Measurements from ENCODE around the gene ATP6V0B. TPM values are rescaled to one million over a fixed set of nuclear protein-coding genes. Genes with fewer than 3 reads are reported as not detected.

ATP6V0B gene
- total and polyA plus RNA-seq, 2 of the 13 experiments (the other 11 are each of a cell fraction or from before 2014, with no cell fraction given) = 157 to 161 TPM

- TF ChIP-seq, protein P1, sequence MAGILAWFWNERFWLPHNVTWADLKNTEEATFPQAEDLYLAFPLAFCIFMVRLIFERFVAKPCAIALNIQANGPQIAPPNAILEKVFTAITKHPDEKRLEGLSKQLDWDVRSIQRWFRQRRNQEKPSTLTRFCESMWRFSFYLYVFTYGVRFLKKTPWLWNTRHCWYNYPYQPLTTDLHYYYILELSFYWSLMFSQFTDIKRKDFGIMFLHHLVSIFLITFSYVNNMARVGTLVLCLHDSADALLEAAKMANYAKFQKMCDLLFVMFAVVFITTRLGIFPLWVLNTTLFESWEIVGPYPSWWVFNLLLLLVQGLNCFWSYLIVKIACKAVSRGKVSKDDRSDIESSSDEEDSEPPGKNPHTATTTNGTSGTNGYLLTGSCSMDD (CRISPR knock-in tag; IDR thresholded peaks at IDR 0.05) = no peak
- TF ChIP-seq ESRRA (CRISPR knock-in tag; IDR thresholded peaks at IDR 0.05; ENCODE audit: low read depth) (no peak), ZNF383 (CRISPR knock-in tag; IDR thresholded peaks at IDR 0.05; ENCODE audit: borderline replicate concordance) (no peak), ZNF446 (CRISPR knock-in tag; IDR thresholded peaks at IDR 0.05) (no peak), ZNF878 (CRISPR knock-in tag; IDR thresholded peaks at IDR 0.05) (no peak), ZNF333 (CRISPR knock-in tag; IDR thresholded peaks at IDR 0.05; ENCODE audit: borderline replicate concordance) (no peak), CBFB (CRISPR knock-in tag; IDR thresholded peaks at IDR 0.05) (no peak)
- TF ChIP-seq, protein P2, sequence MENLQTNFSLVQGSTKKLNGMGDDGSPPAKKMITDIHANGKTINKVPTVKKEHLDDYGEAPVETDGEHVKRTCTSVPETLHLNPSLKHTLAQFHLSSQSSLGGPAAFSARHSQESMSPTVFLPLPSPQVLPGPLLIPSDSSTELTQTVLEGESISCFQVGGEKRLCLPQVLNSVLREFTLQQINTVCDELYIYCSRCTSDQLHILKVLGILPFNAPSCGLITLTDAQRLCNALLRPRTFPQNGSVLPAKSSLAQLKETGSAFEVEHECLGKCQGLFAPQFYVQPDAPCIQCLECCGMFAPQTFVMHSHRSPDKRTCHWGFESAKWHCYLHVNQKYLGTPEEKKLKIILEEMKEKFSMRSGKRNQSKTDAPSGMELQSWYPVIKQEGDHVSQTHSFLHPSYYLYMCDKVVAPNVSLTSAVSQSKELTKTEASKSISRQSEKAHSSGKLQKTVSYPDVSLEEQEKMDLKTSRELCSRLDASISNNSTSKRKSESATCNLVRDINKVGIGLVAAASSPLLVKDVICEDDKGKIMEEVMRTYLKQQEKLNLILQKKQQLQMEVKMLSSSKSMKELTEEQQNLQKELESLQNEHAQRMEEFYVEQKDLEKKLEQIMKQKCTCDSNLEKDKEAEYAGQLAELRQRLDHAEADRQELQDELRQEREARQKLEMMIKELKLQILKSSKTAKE (CRISPR knock-in tag; IDR thresholded peaks at IDR 0.05; ENCODE audit: borderline replicate concordance) = no peak
Observed at GRCh38 chr1:43951021-43951985, 23.5 kb upstream of the ATP6V0B start (continued).

Measured in HepG2 (cell line).